ENCODE measurements around the gene TMEM150C.

TMEM150C gene

DNA sequence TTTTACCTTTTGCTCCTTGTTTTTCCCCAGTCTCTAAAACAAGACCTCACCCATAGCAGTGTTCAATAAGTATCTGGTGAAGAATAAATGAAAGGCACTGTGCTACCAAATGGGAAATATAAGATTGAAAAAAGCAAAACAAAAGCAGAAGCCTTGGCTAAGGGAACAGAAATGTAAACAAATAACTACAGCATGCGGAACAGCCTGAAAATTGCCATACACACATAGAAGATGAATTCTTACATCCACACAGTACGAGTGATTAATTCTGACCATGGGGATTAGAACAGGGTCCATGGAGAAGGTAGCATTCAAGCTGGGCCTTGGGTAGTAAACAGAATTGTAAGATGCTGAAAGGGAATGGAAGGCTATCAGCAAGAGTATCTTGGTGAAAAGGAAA lies 40.5 kb downstream of the TMEM150C start:
- Histone ChIP-seq H3K4me3 (ENCODE audit: low read depth, low read length) (no peak overlapping the region), H3K27me3 (ENCODE audit: insufficient read depth, low read depth, severe bottlenecking) (no peaks in the 10 kb centered on the region), H3K36me3 (no peaks in the 10 kb centered on the region), H3K9me3 (ENCODE audit: severe bottlenecking) (no peaks in the 10 kb centered on the region), H3K27ac (no peak overlapping the region)
- no peak for TF ChIP-seq CTCF (IDR thresholded peaks at IDR 0.05; ENCODE audit: low read depth, low read length)
- DNase-seq = no peak

DNA sequence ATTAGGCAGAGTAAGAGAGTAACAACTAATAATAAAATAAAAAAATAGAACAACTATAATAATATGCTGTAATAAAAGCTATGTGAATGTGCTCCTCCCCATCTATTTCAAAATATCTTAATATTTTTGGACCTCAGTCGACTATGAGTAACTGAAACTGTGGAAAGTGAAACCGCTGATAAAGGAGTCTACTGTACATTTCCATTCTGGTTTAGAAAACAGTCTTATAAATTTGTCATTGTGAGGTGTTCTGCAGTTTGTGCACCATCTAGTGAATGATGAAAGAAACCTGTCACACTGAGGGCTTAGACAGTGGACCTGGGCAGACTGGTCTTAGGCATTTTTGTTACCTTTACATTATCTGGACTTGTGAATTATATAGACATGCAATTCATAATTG lies 42.0 kb downstream of the TMEM150C start:
- Histone ChIP-seq H3K9me3 (ENCODE audit: severe bottlenecking) (no peaks in the 10 kb centered on the region), H3K4me3 (ENCODE audit: low read depth, low read length) (no peak overlapping the region), H3K36me3 (no peaks in the 10 kb centered on the region), H3K27ac (no peak overlapping the region), H3K27me3 (ENCODE audit: insufficient read depth, low read depth, severe bottlenecking) (no peaks in the 10 kb centered on the region)
- TF ChIP-seq CTCF (IDR thresholded peaks at IDR 0.05; ENCODE audit: low read depth, low read length) = no peak
- no peak for DNase-seq

GRCh38 chr4:82519072-82519471 lies 42.7 kb downstream of the TMEM150C start:
- Histone ChIP-seq H3K27ac (no peak overlapping the region), H3K9me3 (ENCODE audit: severe bottlenecking) (no peaks in the 10 kb centered on the region), H3K36me3 (no peaks in the 10 kb centered on the region), H3K27me3 (ENCODE audit: insufficient read depth, low read depth, severe bottlenecking) (no peaks in the 10 kb centered on the region), H3K4me3 (ENCODE audit: low read depth, low read length) (no peak overlapping the region)
- no peak for TF ChIP-seq CTCF (IDR thresholded peaks at IDR 0.05; ENCODE audit: low read depth, low read length)
- no peak for DNase-seq

DNA sequence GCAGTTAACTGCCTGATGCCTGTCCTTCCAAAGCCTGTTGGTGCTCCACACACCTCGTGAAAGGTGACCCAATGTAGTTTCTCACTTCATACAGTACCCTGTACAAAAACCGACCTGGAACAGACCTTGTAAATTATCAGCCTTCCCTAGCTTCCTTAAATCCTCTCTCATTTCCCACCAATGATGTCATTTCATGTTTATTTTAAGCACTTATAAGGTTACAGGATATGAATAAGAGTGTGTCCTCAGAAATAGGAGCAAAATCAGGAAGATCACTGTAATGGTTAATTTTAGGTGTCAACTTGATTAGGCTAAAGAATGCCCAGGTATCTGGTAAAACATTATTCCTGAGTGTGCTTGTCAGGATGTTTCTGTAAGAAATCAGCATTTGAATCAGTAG lies 44.7 kb downstream of the TMEM150C start:
- H3K27ac ChIP-seq = no peak overlapping the region
- no peaks in the 10 kb centered on the region for H3K36me3 ChIP-seq
- DNase-seq = no peak
- H3K27me3 ChIP-seq (ENCODE audit: insufficient read depth, low read depth, severe bottlenecking) = no peaks in the 10 kb centered on the region
- no peak for TF ChIP-seq CTCF (IDR thresholded peaks at IDR 0.05; ENCODE audit: low read depth, low read length)
- H3K9me3 ChIP-seq (ENCODE audit: severe bottlenecking) = no peaks in the 10 kb centered on the region
- no peak overlapping the region for H3K4me3 ChIP-seq (ENCODE audit: low read depth, low read length)

DNA sequence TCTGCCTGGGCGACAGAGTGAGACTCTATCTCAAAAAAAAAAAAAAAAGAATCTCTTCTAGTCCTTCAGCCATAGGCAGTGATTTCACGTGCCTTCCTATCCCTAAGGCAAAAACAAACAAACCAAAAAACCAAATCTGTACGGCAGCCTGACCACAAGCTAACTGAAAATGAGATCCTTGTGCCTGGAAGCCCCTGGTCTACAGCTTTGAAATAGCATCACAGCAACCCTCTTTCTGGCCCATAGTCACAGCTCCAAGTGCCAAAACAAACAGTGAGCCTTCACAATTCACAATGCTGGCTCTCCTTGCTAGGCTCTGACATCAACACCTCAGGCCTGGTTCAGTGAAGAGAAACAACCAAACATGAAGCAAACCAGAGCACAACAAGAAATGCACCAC lies 46.1 kb downstream of the TMEM150C start:
- Histone ChIP-seq H3K9me3 (ENCODE audit: severe bottlenecking) (no peaks in the 10 kb centered on the region), H3K36me3 (no peaks in the 10 kb centered on the region), H3K27me3 (ENCODE audit: insufficient read depth, low read depth, severe bottlenecking) (no peaks in the 10 kb centered on the region), H3K4me3 (ENCODE audit: low read depth, low read length) (no peak overlapping the region), H3K27ac (no peak overlapping the region)
- no peak for TF ChIP-seq CTCF (IDR thresholded peaks at IDR 0.05; ENCODE audit: low read depth, low read length)
- DNase-seq = no peak

- Histone ChIP-seq H3K27me3 (ENCODE audit: insufficient read depth, low read depth, severe bottlenecking) (no peaks in the 10 kb centered on the region), H3K9me3 (ENCODE audit: severe bottlenecking) (no peaks in the 10 kb centered on the region), H3K36me3 (no peaks in the 10 kb centered on the region), H3K4me3 (ENCODE audit: low read depth, low read length) (no peak overlapping the region), H3K27ac (no peak overlapping the region)
- DNase-seq = no peak
- no peak for TF ChIP-seq CTCF (IDR thresholded peaks at IDR 0.05; ENCODE audit: low read depth, low read length)
Measured at GRCh38 chr4:82513382-82513781, 48.4 kb downstream of the TMEM150C start.

All from WERI-Rb-1 (cell line).